Lower leg skin (tissue), 3 donors: Measurements from ENCODE around the gene SNAPC5.

Source experiments
- CTCF ChIP-seq, 3 donors: fragments of 450-650 bp; IDR thresholded peaks; one replicate each; pipeline ENCODE4 v1.5.1; 2016; ENCODE audit warnings: antibody characterized with exemption in 3 of 3, mild to moderate bottlenecking in 3 of 3, moderate library complexity in 2 of 3
- POLR2A ChIP-seq, 2 donors: fragments of 450-650 bp; IDR thresholded peaks; one replicate each; pipeline ENCODE4 v1.6.1; 2016 to 2017; ENCODE audit warnings: antibody characterized with exemption in 2 of 2, mild to moderate bottlenecking in 1 of 2, moderate library complexity in 1 of 2

- TF ChIP-seq CTCF (IDR thresholded peaks at IDR 0.05) (no peak), POLR2A (IDR thresholded peaks at IDR 0.05) (no peak)
Measured at GRCh38 chr15:66483131-66483566, 14.4 kb downstream of the SNAPC5 start.
